IMR-90 (cell line): Measurements from ENCODE around the gene IQGAP2. TPM values are rescaled to one million over a fixed set of nuclear protein-coding genes. Genes with fewer than 3 reads are reported as not detected.

ENCODE experiments used
- ATAC-seq: fragments of 200-7000 bp; cut with Tn5 transposase; 2 replicates; pipeline ENCODE4 v1.9.1; 2020; ENCODE audit warnings: low read depth, mild to moderate bottlenecking, moderate library complexity
- BruUV-seq: library from RNA; stranded (reverse); fragments of 400-500 nt; replicated peaks from 2 replicates; lab custom pipeline; 2021; lab: Mats Ljungman, UMichigan
- CTCF ChIA-PET: fragments of 300-600 bp; formaldehyde crosslinking; extraction: SDS; loops from one replicate; lab custom pipeline; 2021; ENCODE audit warnings: antibody characterized with exemption; lab: Yijun Ruan, JAX
- POLR2A ChIA-PET: fragments of 300-600 bp; sonication (Branson Sonifier 250); formaldehyde crosslinking; loops from one replicate; lab custom pipeline; 2022; ENCODE audit warnings: antibody characterized with exemption; ENCODE audit not compliant: unreplicated experiment; lab: Charles Lee
- DNase-seq: peaks from one replicate; pipeline ENCODE4 v3.0.0; 2013
- H2AFZ ChIP-seq: replicated peaks from 2 replicates; pipeline ENCODE3; 2013; ENCODE audit warnings: low read length, mild to moderate bottlenecking; ENCODE audit not compliant: poor library complexity
- H2AK5ac ChIP-seq: 2 replicates; pipeline ENCODE4 v1.6.1; 2013; ENCODE audit warnings: low read depth, low read length, inconsistent platforms
- H2AK9ac ChIP-seq: replicated peaks from 2 replicates; pipeline ENCODE3; 2013; ENCODE audit warnings: mild to moderate bottlenecking, low read depth, low read length, moderate library complexity; ENCODE audit not compliant: poor library complexity
- H2BK120ac ChIP-seq: 2 replicates; pipeline ENCODE4 v1.6.1; 2013; ENCODE audit warnings: low read depth, low read length, inconsistent platforms
- H2BK15ac ChIP-seq: 3 replicates; pipeline ENCODE4 v1.6.1; 2013; ENCODE audit warnings: low read depth, low read length, inconsistent platforms
- H2BK20ac ChIP-seq: 2 replicates; pipeline ENCODE4 v1.6.1; 2013; ENCODE audit warnings: low read depth, mild to moderate bottlenecking, inconsistent platforms, low read length, moderate library complexity
- H2BK5ac ChIP-seq: 2 replicates; pipeline ENCODE4 v1.6.1; 2013; ENCODE audit warnings: mild to moderate bottlenecking, low read depth, low read length, inconsistent platforms; ENCODE audit not compliant: poor library complexity, severe bottlenecking
- H3K14ac ChIP-seq: replicated peaks from 2 replicates; pipeline ENCODE4 v1.6.1; 2013; ENCODE audit warnings: low read depth, low read length, inconsistent platforms
- H3K18ac ChIP-seq: 2 replicates; pipeline ENCODE4 v1.6.1; 2013; ENCODE audit warnings: low read depth, low read length, control low read depth
- H3K23ac ChIP-seq: 2 replicates; pipeline ENCODE4 v1.6.1; 2013; ENCODE audit warnings: low read depth, low read length, inconsistent platforms
- H3K27ac ChIP-seq: 2 replicates; pipeline ENCODE4 v1.5.1; 2013; ENCODE audit warnings: mild to moderate bottlenecking, control low read depth, low read length; ENCODE audit not compliant: insufficient read depth
- H3K27me3 ChIP-seq: 2 replicates; pipeline ENCODE4 v1.6.1; 2013; ENCODE audit warnings: low read length; ENCODE audit not compliant: control insufficient read depth, insufficient read depth
- H3K36me3 ChIP-seq: 2 replicates; pipeline ENCODE4 v1.6.1; 2013; ENCODE audit warnings: low read length, mixed read lengths; ENCODE audit not compliant: control insufficient read depth, insufficient read depth
- H3K4ac ChIP-seq: 2 replicates; pipeline ENCODE4 v1.6.1; 2013; ENCODE audit warnings: low read depth, low read length, inconsistent platforms
- H3K4me1 ChIP-seq: 2 replicates; pipeline ENCODE4 v1.6.1; 2013; ENCODE audit warnings: low read length, mixed read lengths; ENCODE audit not compliant: control insufficient read depth, insufficient read depth
- H3K4me2 ChIP-seq: 2 replicates; pipeline ENCODE4 v1.6.1; 2013; ENCODE audit warnings: low read depth, mild to moderate bottlenecking, control low read depth, low read length, moderate library complexity
- H3K4me3 ChIP-seq: 2 replicates; pipeline ENCODE4 v1.5.1; 2013; ENCODE audit warnings: low read depth, mild to moderate bottlenecking, control low read depth, low read length, moderate library complexity; ENCODE audit not compliant: insufficient read depth
- H3K56ac ChIP-seq: 2 replicates; pipeline ENCODE4 v1.6.1; 2013; ENCODE audit warnings: low read length, inconsistent platforms; ENCODE audit not compliant: insufficient read depth; ENCODE audit errors: extremely low read depth
- H3K79me1 ChIP-seq, 2 experiments: 2 replicates each; pipeline ENCODE4 v1.6.1; 2013; ENCODE audit warnings: low read length in 2 of 2, inconsistent platforms in 1 of 2, low read depth in 1 of 2
- H3K9ac ChIP-seq: 2 replicates; pipeline ENCODE4 v1.6.1; 2013; ENCODE audit warnings: low read depth, low read length, control low read depth
- H3K9me1 ChIP-seq: 2 replicates; pipeline ENCODE4 v1.6.1; 2013; ENCODE audit warnings: low read length, inconsistent platforms; ENCODE audit not compliant: insufficient read depth
- H3K9me3 ChIP-seq: 2 replicates; pipeline ENCODE4 v1.6.1; 2013; ENCODE audit warnings: low read length; ENCODE audit not compliant: control insufficient read depth, insufficient read depth
- H4K20me1 ChIP-seq: 2 replicates; pipeline ENCODE4 v1.6.1; 2013; ENCODE audit warnings: low read length, inconsistent platforms; ENCODE audit not compliant: insufficient read depth
- H4K5ac ChIP-seq: 2 replicates; pipeline ENCODE4 v1.6.1; 2013; ENCODE audit warnings: mild to moderate bottlenecking, low read depth, low read length, control low read depth
- H4K8ac ChIP-seq, 2 experiments: 2 replicates each; pipeline ENCODE4 v1.6.1; 2013; ENCODE audit warnings: low read depth in 2 of 2, low read length in 2 of 2, control low read depth in 1 of 2, inconsistent platforms in 1 of 2
- H4K91ac ChIP-seq: 2 replicates; pipeline ENCODE4 v1.6.1; 2013; ENCODE audit warnings: low read depth, low read length, inconsistent platforms; ENCODE audit not compliant: insufficient read depth
- CTCF ChIP-seq: conservative IDR thresholded peaks from 2 replicates; pipeline ENCODE4 v1.5.1; 2012; ENCODE audit warnings: mild to moderate bottlenecking, low read depth, low read length, improper control_type of control experiment
- ELK1 ChIP-seq: fragments of 150-350 bp; IDR thresholded peaks from 2 replicates; pipeline ENCODE4 v1.6.1; 2016; ENCODE audit warnings: low read depth, mild to moderate bottlenecking, low read length, moderate library complexity, borderline replicate concordance
- MXI1 ChIP-seq: IDR thresholded peaks from 2 replicates; pipeline ENCODE4 v1.6.1; 2012; ENCODE audit warnings: low read depth, mild to moderate bottlenecking, low read length, moderate library complexity, borderline replicate concordance
- RAD21 ChIP-seq: IDR thresholded peaks from 2 replicates; pipeline ENCODE4 v1.6.1; 2012; ENCODE audit warnings: low read length, improper control_type of control experiment
- RCOR1 ChIP-seq: IDR thresholded peaks from 2 replicates; pipeline ENCODE4 v1.6.1; 2012; ENCODE audit warnings: mild to moderate bottlenecking, low read length, improper control_type of control experiment; ENCODE audit not compliant: insufficient replicate concordance
- SMC3 ChIP-seq: fragments of 150-350 bp; IDR thresholded peaks from 2 replicates; pipeline ENCODE4 v1.6.1; 2016; ENCODE audit warnings: low read depth, mild to moderate bottlenecking, antibody characterized with exemption, low read length, moderate library complexity
- WGBS, 2 experiments: methylation state at CpG; one replicate each; pipeline versions ENCODE4 v1.1.5 to v1.1.7; 2013; ENCODE audit warnings: missing lambda C conversion rate in 2 of 2; ENCODE audit not compliant: insufficient read length in 1 of 2; ENCODE audit errors: extremely low coverage in 2 of 2; 5-methylcytosine and 5-hydroxymethylcytosine counted together
- dilution Hi-C: fragments of 300-500 bp; cut with HindIII; formaldehyde crosslinking; loops from one replicate; pipeline ENCODE4 v1.14.3; 2018; ENCODE audit warnings: low sequenced_read_pairs; ENCODE audit not compliant: unreplicated experiment
- in situ Hi-C: fragments of 300-500 bp; cut with MboI; formaldehyde crosslinking; loops from 3 replicates; pipeline ENCODE4 v1.14.3; 2019; ENCODE audit warnings: low sequenced_read_pairs, inconsistent platforms, mixed read lengths
- intact Hi-C: fragments of 100-400 bp; cut with micrococcal nuclease; formaldehyde crosslinking; loops from 2 replicates; pipeline ENCODE4 v1.10.0; 2022
- polyA plus RNA-seq, 3 experiments: library from polyadenylated mRNA; depleted of rRNA; stranded (reverse); fragments of >200 nt; gene quantifications; 2 replicates each; pipeline ENCODE4 v1.2.3, GENCODE V29; 2012; ENCODE audit warnings: low replicate concordance in 1 of 3
- total RNA-seq: library from RNA; depleted of rRNA; stranded (reverse); fragments of >200 nt; gene quantifications from 2 replicates; pipeline ENCODE4 v1.2.3, GENCODE V29; 2012

The IQGAP2 gene
- total and polyA plus RNA-seq, 2 of the 4 experiments (the other 2 are of a cell fraction), result 0.21 to 0.36 TPM

- Histone ChIP-seq H2AFZ (no peak overlapping the region), H2BK20ac (peak overlapping the region; percentile 60; the same call in 1 of the 2 replicates), H2BK15ac (no peak overlapping the region), H3K36me3 (no peaks in the 10 kb centered on the region), H4K20me1 (no peaks in the 10 kb centered on the region), H3K4ac (no peak overlapping the region), H3K56ac (no peak overlapping the region), H3K27me3 (no peaks in the 10 kb centered on the region), H3K9me1 (no peaks in the 10 kb centered on the region), H3K4me1 (peaks cover 2% of the 10 kb centered on the region; the same call in 1 of the 2 replicates), H3K4me3 (no peak overlapping the region), H3K18ac (no peak overlapping the region), H2AK5ac (no peak overlapping the region), H3K9ac (no peak overlapping the region), H4K91ac (no peak overlapping the region), H2AK9ac (no peak overlapping the region), H3K4me2 (no peak overlapping the region), H4K5ac (no peak overlapping the region), H3K23ac (no peak overlapping the region), H3K79me1 (no peaks in the 10 kb centered on the region), H2BK5ac (no peak overlapping the region), H3K14ac (no peak overlapping the region), H2BK120ac (0 out of 2 replicates have a peak overlapping the region, but pooled peaks have one; percentile 44), H3K9me3 (no peaks in the 10 kb centered on the region), H3K27ac (no peak overlapping the region), H4K8ac (no peak overlapping the region)
- ATAC-seq (peak; percentile 75), DNase-seq (peak; percentile 80)
- intact Hi-C loops (loop anchor here (1.0 to 5.0 kb wide), 4 partner anchors 40 to 261 kb away; partner anchors contain the start of gene F2R), in situ Hi-C loops (loop anchor here (5.0 to 10.0 kb wide), 3 partner anchors 113 to 413 kb away; partner anchors contain the start of gene F2R), dilution Hi-C loops (no loop called here)
- POLR2A ChIA-PET, result interaction anchor here (0.5 to 0.6 kb wide), 2 partner anchors 18 to 1072 kb away, joined by 3 to 7 read pairs; no protein-coding TSS in a partner anchor
- WGBS, 2 experiments, result 0% methylated on average over 1 of the region's 3 CpGs; no CpG with 5 or more reads in 1 of the 2 experiments
- CTCF ChIA-PET, result interaction anchor here (0.6 to 1.8 kb wide), 9 partner anchors 10 to 429 kb away, joined by 3 to 13 read pairs (median 4); partner anchors contain the start of gene AGGF1
- TF ChIP-seq RCOR1 (no peak), ELK1 (no peak), MXI1 (no peak), SMC3 (peak; percentile 99), RAD21 (peak; percentile 90), CTCF (peak; percentile 85)
- BruUV-seq, result no TSS peak
Measured at GRCh38 chr5:76601470-76601869, 198.4 kb downstream of the IQGAP2 start.
